Keratinocyte (primary cell): ENCODE results near the gene NSDHL.

Experiments used
- EZH2 ChIP-seq: IDR thresholded peaks from one replicate; pipeline ENCODE4 v1.6.1; 2012; ENCODE audit warnings: inconsistent platforms, mild to moderate bottlenecking, low read length, moderate library complexity
- TF ChIP-seq, protein P1 (sequence below), 3 experiments: IDR thresholded peaks in 1 of 3; conservative IDR thresholded peaks in 1 of 3; optimal IDR thresholded peaks in 1 of 3; 2 replicates in 2 of 3; 3 replicates in 1 of 3; pipeline versions ENCODE3 to v1.5.1; 2011; ENCODE audit warnings: low read length in 3 of 3, mild to moderate bottlenecking in 3 of 3, moderate library complexity in 2 of 3, control low read depth in 1 of 3, inconsistent platforms in 1 of 3; ENCODE audit not compliant: insufficient read depth in 2 of 3; ENCODE audit errors: extremely low read depth in 1 of 3

DNA sequence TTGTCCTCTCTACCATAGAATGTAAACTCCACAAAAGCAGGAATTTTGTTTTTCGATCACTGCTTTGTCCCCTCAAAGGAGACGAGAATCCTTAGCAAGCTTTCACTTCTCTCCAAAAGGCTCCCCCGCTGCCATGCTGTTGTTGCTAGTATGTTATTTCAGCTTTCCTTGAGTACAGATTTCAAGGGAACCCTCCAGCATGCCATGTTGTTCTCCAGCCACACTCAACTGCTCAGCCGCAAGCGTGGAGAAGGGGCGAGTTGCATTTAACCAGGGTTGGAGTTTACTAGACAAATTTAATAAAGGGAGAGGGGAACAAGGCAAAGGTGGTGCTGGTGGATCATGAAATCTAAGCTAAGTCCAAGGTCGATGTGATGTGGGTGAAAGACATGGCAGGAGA lies 23.1 kb downstream of the NSDHL start:
- TF ChIP-seq, protein P1, sequence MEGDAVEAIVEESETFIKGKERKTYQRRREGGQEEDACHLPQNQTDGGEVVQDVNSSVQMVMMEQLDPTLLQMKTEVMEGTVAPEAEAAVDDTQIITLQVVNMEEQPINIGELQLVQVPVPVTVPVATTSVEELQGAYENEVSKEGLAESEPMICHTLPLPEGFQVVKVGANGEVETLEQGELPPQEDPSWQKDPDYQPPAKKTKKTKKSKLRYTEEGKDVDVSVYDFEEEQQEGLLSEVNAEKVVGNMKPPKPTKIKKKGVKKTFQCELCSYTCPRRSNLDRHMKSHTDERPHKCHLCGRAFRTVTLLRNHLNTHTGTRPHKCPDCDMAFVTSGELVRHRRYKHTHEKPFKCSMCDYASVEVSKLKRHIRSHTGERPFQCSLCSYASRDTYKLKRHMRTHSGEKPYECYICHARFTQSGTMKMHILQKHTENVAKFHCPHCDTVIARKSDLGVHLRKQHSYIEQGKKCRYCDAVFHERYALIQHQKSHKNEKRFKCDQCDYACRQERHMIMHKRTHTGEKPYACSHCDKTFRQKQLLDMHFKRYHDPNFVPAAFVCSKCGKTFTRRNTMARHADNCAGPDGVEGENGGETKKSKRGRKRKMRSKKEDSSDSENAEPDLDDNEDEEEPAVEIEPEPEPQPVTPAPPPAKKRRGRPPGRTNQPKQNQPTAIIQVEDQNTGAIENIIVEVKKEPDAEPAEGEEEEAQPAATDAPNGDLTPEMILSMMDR (optimal IDR thresholded peaks at IDR 0.05 in 1 of 3, IDR thresholded peaks at IDR 0.05 in 1 of 3, conservative IDR thresholded peaks at IDR 0.05 in 1 of 3; ENCODE audit: extremely low read depth in 1 of 3, insufficient read depth in 2 of 3, low read length in 3 of 3), result no peak
- no peak for TF ChIP-seq EZH2
